Fibroblast of skin of right quadriceps (primary cell): ENCODE results near the gene LAPTM4A.
"Not testable (repeated sequence)": the region's sequence is repeated elsewhere in the genome, so short reads cannot be mapped to it uniquely, and the experiment has no call there.

Experiments
- DNase-seq: peaks from one replicate; pipeline ENCODE4 v3.0.0-alpha.2; 2013

Gene LAPTM4A

DNA sequence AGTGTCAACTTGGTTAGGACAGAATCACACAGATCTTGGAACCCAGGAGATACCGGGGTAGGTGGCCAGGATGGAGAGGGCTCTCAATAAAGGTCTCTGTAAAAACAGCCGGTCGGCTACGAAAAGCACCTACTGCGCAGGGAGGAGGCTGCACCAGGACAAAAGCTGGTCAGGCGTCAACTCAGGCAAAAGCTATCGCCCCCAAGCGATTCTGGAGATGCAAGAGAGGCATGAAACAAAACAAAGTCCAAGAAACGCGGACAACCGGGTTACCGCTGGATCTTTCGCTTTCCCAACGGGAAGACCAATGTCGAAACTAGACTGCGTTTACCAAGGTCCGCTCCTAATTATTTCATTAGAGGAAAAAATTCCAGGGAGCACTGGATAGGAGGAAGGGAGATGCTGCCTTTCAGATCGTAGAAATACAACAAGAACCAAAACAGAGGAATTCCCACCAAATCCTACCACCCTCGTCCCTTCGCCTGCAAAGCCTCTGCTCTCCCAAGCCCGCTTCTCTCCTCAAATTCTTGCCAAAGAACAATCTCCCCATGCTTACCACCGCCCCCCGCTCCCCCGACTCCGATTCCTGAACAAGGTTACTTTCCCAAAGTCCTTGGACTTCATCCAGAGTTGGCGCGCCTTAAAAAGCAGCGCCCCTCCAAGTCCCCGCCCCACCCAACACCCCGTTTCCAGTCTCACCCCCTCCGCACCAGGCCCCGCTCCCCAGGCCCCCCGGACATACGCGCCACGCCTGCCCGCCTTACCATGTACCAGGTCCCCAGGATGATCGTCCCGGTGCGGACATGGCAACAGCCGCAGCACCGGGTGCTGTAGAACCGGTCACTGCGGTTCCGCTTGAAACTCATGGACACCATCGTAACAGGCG, 539 bp downstream of the LAPTM4A start:
- peak; percentile 64 for DNase-seq

DNA sequence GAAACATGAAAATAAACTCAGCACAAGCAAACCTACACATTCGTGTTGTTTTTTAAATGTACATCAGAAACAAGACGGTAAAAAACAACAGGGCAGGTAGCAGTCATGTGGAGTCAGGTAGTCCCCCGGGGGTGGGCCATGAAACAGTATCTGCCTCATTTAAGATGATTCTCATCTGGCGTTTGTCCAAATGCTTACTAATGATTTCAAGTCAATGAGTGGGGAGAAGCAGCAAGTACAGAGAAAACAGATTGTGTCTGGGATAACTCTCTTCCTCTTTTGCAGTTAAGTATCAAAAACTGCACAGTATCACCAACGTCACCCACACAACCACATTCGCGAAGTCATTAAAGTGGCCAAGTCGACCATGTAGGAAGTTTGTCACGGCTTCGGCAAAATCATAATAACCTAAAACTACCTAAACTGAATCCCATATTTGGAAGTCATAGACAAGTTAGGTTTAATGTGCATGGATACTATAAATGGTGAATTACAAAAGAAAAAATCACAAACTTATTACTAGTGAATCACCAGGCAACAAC, 1.3 kb downstream of the LAPTM4A start:
- DNase-seq = peak; percentile 76

DNA sequence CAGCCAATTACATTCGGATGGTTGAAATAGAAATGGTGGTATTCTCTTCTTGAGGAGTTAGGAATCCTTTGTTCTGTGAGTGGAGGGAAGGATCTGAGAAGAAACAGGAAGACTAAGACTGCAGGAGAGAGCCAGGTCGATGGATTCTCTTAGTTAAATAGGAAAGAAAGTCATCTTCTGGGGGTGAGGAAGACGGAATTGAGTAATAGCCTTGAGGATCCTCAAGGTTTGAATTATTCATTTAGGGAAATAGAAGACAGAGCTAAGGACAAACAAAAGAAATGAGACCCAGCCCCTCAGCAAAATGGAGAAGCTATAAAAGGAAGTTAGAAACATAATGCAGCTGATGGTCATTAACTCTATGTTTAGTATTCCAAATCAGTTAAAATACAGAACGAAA, 1.8 kb downstream of the LAPTM4A start:
- DNase-seq = no peak

DNA sequence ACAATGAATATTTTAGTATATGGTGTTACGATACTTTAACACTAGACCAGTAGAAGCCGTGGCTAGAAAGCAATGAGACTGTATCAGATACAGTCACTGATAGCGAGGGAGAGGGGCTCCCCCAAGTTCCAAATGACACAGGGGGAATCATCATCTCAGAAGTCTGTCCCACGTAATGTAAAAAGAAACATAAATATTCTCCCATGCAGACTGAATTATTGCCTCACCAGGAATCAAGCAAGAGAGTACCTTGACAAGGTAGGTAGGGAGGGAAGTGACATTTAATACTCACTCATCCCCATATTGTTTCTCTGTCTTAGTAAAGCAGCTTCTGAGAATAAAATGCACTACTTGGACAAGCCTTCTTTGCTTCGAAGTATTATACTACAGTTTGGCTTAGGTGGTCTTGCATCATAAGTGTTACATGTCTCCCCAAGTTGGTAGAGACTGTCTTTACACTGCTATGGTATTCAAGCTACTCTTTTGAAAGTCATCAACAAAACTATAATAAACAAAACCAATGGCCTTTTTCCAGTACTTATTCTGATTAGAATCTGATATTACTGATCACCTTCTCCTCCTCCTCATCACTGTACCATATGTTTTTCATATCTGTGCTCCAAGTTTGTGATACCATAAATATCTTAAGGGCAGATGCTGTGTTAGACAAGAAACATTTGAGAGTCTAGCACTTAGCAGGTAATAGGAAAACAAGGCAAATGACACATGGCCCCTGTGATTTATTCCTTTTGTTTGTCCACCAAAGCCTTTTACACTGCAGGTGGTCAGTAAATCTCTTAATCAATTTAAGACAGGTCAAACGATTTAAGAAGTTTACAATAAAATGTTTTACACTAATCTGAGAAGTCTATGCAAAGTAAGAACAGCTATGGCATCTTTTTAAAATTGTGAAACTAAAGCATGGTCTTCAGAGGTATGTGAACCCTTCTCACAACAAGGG, 2.7 kb downstream of the LAPTM4A start:
- no peak for DNase-seq

DNA sequence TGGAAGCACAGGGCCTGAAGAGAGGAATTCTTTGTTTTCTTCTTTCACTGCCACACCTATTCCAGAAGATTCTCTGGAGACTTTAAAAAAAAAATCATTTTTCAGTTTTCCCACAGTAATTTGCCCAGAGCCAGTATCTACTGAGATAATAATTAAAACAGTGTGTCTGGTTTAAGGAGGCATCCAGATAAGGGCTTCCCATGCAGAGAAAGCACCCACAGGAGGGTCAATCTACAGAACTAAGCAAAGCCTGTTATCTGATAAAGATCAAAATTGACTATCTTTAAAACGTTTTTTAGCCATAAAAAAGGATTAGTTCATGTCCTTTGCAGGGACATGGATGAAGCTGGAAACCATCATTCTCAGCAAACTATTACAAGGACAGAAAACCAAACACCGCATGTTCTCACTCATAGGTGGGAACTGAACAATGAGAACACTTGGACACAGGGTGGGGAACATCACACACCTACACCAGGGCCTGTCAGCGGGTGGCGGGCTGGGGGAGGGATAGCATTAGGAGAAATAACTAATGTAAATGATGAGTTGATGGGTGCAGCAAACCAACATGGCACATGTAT, 5.6 kb downstream of the LAPTM4A start:
- DNase-seq = not testable (repeated sequence)

DNA sequence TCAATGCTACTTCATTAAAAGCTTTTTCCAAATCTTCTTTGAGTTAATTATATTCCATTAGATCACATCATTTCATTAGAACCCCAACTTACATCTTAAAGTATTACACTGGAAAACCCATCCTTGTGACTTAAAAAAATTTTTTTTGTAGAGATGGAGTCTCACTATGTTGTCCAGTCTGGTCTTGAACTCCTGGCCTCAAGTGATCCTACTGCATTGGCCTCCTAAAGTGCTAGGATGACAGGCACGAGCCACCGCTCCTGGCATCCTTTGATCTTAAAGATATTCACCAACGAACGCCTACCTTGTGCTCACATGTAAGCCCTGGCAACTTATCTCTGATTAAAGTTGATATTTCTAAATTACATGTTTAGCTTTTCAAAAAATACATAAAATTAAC, 6.7 kb downstream of the LAPTM4A start:
- DNase-seq = no peak

DNA sequence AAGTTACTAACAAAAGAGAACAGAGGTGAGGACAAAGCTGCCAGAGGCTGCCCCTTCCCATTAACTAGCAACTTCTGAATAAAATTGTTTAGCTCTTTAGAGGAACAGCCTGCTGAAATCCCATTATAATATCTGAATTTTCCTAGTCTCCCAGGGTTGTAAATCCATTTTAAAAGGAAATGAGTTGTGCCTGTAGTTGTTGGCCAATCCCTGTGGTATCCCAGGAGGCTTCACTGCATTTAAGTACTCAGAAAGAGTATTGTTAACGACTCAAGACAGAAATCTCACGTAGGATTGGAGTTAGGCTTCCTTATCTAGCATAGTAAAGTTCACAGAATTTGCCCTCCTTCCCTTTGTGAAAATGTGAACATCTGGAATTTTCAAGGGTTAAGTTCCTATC, 8.9 kb downstream of the LAPTM4A start:
- no peak for DNase-seq

DNA sequence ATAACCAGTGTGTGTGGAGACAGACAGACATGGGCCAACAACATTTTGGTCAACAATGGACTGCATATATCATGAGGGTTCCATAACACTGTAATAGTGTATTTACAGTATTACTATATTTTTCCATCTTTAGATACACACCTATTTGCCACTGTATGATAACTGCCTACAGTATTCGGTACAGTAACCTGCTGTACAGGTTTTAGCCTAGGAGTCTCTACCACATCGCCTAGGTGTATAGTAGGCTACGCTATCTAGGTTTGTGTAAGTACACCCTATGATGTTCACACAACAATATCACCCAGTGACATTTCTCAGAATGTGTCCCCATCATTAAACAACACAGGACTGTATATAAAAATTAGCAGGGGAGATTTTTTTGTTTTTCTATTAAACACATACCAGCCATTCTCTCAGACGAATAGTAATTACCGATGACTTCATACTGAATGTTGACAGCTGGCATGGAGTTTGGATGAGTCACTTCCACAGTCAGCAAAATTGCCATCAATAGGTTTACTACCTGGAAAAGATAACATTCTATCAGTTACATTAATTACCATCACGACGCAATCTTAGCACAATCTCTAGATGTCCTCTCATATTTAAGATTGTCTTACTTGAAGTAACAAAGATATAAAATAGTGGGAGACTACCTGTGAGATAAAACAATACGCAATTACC, 10.8 kb downstream of the LAPTM4A start:
- peak; percentile 24 for DNase-seq

DNA sequence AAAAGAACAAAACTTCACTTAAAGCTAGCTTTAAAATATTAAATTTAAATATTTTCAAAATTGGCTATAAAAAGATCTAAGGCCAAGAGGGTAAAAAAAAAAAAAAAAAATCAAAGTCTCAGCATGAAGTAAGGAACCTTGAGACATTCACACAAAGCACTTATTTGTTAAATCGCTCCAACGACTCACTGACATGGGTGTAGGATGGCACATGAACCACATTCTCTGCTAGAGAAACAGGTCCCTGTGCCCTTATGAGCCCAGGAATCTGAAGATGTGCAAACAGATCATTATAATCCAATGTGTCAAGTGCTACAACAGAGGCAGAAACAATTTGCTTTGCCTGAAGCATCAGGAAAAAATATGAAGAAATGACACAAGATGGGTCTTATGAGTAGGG, 13.8 kb downstream of the LAPTM4A start:
- no peak for DNase-seq

DNA sequence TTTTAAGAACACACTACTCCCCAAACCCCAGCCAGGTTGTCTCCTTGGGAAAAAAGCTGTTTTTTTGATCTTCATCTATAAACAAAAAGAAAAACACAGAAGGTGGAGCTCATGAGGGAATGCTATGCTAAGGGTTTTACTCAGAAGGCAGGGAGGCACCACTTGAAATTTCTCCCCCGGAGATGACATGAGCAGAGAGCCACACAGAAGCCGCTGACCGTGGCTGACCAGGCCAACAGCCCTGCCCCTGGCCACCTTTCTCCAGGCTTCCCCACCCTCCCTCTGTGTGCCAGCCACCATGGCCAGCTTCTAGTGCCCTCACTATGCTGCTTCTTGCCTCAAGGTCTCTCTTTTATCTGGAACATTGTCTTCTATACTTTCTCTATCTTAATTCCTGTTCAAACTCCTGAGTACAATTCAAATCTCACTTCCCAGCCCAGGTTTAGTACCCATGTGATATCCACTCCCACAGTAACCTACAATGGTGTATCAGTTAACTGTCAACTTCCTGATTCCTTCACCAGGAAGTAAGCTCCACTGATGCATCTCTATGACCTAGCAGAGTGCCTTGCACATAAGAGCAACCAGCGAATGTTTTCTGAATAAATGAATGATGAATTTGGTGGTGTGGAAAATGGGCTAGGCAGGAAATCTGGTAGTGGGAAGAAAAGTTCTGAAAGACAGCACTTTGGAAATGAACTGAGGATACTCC, 15.3 kb downstream of the LAPTM4A start:
- DNase-seq = no peak

DNA sequence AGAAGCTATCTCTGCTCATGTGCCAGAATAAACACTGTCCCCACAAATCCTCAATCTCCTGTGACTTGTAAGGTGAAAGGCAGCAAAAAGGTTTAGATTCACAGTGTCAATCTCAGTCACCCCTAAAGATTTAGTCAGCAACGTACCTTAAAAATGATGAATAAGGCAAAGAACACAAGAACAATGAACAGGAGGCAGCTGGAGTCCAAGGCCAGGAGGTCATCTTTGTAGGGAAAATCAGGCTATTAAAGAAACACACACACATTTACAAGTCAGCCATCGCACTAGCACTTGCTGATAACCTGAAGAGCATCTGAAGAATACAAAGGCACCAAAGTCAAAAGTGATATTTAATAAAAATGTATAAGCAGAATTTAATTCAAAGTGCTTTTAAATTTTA, 16.6 kb downstream of the LAPTM4A start:
- DNase-seq = no peak

DNA sequence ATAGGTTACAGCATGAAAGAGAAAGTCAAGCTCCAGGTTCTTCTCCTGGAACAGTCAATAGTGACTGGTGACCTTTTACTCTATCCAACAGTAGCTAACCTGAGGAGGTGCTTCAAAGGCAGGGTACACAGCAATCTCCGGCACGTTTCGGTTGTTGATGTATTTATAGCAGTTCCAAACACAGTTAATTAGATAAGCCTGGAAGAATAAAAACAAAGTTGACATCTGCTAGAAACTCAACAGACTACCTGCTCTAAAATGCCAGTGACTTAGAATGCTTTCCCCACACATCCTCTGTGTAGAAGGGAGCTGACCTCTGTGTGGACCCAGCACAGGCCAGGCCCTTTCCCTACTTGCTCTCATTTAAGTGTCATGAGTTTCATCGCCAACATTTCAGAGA, 17.2 kb downstream of the LAPTM4A start:
- DNase-seq = no peak

DNA sequence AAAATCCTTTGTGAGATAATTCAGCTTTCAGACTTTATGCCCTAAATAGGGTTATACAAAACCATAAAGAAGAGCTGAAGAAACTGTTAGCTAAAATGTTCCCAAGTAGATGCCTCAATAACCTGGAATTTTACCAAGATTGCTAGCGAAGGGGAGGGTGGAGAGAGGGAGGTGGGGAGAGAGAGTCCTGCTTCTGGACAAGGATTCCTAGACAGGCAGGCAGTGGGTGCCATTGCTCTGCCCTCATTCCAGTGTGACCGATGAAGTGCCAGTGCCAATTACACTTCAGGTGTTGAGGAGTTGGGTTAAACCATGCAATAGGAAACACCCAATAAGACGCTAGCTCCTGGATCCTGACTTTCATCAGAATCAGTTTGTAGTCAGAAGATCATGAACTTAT, 18.1 kb downstream of the LAPTM4A start:
- no peak for DNase-seq

DNA sequence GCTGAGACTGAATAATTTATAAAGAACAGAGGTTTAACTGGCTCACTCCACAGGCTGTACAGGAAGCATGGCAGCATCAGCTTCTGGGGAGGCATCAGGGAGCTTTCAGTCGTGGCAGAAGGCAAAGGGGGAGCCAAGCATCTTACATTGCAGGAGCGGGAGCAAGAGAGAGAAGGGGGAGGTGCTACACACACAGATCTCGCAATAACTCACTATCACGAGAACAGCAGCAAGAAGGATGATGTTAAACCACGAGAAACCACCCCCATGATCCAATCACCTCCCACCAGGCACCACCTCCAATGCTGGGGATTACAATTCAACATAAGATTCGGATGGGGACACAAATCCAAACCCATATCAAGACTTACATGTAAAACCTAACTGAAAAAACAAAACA, 21.2 kb downstream of the LAPTM4A start:
- DNase-seq = no peak

DNA sequence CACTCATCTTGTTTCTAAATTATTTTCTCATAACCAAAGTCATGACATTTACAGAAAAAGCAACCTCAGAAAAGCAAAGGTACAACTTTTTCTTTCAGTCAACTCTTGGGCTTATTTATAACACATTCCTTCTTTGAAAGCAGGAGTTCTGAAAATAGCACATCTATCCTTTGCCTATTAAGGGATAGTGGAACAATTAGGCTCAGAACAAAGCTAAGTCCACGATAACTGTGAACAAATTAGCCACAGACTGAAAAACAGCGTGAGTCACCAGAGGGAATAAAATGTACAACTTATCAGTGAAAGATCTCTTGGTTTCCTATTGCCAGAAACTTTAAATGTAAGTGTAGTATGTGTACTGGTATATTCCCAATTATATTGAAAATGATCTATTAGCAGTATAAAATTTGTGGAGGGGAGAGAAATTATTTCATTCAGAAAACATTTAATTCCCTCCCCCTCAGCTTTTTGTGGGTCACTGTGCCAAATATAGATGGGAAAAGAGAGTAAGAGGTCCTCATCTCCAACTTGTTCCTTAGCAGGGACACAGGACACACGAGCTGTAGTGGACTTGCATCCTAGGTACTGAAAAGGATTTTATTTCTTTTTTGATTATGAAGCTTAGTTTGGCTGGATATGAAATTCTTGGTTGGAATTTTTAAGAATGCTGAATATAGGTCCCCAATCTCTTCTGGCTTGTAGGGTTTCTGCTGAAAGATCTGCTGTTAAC, 23.6 kb downstream of the LAPTM4A start:
- DNase-seq = peak; percentile 66

DNA sequence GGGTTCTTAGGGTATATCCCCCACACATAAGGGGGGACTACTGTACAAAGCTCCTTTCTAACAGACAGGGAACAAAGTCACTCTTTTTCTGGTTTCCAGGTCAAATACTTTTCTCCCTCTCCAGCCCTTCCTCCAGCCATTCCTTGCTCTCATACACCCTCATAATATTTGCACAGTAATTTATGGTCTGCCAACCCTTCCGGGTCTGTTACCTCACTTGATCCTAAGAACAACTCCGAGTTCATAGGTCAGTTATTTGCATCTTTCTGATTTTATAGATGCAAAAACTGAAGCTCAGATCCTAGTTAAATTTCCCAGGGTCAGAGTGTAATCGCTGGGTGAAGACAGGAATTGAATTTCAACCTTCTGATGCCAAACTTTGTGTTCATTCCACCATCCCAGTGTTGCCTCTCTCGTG, 24.2 kb downstream of the LAPTM4A start:
- no peak for DNase-seq

DNA sequence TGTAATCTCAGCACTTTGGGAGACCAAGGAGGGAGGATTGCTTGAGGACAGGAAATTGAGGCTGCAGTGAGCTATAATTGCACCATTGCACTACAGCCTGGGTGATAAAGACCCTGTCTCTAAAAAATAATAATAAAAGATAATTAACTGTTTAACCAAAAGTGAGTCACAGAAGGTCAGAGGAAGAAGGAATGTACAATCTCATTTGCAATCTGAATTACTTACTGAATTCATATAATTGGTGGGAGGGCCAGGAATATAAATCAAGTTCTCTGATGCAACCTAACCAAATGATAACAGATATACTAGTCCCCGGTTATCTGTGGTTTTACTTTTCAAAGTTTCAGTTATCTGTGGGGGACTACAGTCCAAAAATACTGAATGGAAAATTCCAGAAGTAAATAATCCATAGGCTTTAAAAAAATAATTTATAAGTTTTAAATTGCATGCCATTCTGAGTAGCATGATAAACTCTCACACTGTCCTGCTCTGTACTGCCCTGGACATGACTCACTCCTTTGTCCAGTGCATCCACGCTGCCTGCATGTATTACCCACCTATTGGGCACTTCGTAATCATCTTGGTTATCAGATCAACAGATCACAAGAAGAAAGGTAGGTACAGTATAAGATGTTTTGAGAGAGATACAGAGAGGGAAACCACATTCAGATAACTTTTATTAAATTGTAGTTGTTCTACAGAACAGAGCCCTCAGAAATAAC, 26.2 kb downstream of the LAPTM4A start:
- peak; percentile 89 for DNase-seq

DNA sequence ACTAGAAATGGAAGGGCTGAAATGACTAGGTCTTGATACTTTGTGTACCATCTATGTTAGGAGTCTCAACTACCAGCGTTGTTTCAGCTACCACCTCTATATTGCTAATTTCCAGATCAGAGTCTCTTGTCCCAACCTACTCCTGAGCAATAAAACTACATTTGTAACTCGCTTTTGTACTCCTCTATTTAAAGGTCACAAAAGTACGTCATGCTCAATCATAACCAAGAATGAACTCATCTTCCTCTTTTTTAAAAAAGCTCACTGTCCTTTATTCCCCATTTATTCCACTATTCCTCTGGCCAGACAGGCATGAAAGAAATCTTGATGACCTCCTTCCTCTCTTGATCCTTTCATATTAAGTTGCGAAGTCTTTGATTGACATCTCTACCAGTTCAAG, 27.7 kb downstream of the LAPTM4A start:
- DNase-seq = no peak

DNA sequence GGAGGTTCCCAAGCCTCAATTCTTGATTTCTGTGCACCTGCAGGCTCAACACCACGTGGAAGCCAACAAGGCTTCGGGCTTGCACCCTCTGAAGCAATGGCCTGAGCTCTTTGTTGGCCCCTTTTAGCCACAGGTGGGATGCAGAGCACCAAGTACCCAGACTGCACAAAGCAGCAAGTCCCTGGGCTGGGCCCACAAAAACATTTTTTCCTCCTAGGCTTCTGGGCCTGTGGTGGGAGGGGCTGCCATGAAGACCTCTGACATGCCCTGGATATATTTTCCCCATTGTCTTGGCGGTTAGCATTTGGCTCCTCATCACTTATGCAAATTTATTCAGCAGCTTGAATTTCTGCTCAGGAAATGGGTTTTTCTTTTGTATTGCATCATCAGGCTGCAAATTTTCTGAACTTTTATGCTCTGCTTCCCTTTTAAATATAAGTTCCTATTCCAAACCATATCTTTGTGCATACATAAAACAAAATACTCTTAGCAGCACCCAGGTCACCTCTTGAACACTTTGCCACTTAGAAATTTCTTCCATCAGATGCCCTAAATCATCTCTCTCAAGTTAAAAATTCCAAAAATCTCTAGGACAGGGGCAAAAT, 29.9 kb downstream of the LAPTM4A start:
- no peak for DNase-seq

DNA sequence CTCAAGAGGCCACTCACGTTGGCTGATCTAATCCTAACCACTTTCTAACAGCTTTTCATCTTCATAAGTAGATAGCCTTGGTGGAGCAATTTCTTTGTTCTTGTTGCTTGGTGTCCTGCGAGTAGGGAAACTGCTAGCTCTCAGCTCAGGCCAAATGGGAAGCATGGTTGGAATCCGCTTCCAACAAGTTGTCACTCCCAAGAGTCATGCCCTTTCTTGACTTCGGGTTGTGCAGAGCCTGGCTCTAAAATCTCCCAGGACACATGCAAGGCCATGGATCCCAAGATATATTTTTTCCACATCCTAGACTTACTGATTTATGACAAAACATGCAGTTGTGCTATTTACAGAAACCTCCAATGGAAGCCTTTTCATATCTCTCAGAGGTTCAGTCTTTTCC, 31.7 kb downstream of the LAPTM4A start:
- no peak for DNase-seq
